Measurements from ENCODE around the gene SLC6A12.

Gene SLC6A12

DNA sequence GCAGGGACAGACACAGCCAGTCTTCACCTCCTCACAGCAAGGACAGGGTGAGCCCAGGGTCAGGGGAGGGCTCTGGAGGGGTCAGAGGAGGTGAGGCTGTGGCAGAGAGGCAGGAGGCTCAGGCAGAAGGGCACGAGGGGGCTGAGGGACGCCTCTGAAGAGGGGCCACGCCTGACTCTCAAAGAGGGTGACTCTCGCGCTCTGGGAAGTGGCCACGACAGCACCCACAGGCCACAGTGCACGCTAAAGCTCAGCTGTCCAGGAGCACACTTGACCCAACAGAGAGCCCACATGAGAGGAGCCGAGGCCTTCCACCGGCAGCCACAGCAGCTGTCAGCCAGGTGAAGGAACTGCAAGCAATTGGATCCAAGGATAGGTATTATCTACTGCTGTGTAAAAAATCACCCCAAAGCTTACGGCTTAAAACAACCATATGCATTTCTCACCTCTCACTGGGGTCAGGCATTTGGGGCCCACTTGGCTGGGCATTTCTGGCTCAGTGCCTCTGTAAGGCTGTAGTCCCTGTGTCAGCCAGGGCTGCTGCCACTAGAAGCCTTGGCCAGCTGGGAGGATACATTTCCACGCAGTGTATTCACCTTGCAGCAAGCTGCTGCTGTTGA is 27.8 kb downstream of the SLC6A12 start:
- no peaks in the 10 kb centered on the region for H3K4me1 Mint-ChIP-seq
- peak overlapping the region in 2 of 3 experiments; percentile 27 to 60 for H3K27ac Mint-ChIP-seq
- H3K4me3 Mint-ChIP-seq = no peak overlapping the region
- TF ChIP-seq, protein P1, sequence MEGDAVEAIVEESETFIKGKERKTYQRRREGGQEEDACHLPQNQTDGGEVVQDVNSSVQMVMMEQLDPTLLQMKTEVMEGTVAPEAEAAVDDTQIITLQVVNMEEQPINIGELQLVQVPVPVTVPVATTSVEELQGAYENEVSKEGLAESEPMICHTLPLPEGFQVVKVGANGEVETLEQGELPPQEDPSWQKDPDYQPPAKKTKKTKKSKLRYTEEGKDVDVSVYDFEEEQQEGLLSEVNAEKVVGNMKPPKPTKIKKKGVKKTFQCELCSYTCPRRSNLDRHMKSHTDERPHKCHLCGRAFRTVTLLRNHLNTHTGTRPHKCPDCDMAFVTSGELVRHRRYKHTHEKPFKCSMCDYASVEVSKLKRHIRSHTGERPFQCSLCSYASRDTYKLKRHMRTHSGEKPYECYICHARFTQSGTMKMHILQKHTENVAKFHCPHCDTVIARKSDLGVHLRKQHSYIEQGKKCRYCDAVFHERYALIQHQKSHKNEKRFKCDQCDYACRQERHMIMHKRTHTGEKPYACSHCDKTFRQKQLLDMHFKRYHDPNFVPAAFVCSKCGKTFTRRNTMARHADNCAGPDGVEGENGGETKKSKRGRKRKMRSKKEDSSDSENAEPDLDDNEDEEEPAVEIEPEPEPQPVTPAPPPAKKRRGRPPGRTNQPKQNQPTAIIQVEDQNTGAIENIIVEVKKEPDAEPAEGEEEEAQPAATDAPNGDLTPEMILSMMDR (IDR thresholded peaks at IDR 0.05; ENCODE audit: unreplicated experiment in 3 of 3) = no peak
- H3K27me3 Mint-ChIP-seq (ENCODE audit: low read depth) = peaks cover 17% of the 10 kb centered on the region
- no peaks in the 10 kb centered on the region for H3K36me3 Mint-ChIP-seq (ENCODE audit: low read depth)
- no peaks in the 10 kb centered on the region for H3K9me3 Mint-ChIP-seq

DNA sequence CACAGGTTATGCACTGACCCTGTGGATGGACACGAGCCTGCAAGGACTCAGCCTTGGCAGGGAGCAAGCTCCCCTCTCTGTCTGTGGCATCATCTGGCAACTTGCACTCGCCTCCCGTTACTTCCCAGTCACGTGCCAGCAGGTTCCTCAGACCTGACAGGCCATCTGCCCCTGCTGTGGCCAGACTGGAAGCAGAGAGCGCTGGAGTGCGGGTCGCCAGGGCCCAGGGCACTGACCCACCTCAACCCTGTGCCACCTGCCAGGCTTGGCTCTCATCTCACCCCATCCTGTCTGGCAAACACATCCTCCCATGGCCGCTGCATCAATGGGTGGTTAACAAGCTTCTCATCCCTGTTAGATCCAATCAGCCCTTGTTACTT is 28.4 kb downstream of the SLC6A12 start:
- Mint-ChIP-seq H3K4me1 (peaks cover under 1% of the 10 kb centered on the region), H3K4me3 (no peak overlapping the region), H3K27ac (peak overlapping the region in 1 of 3 experiments; percentile 60), H3K27me3 (ENCODE audit: low read depth) (peaks cover 18% of the 10 kb centered on the region), H3K36me3 (ENCODE audit: low read depth) (no peaks in the 10 kb centered on the region), H3K9me3 (no peaks in the 10 kb centered on the region)
- TF ChIP-seq, protein P1 (IDR thresholded peaks at IDR 0.05; ENCODE audit: unreplicated experiment in 3 of 3) = no peak

DNA sequence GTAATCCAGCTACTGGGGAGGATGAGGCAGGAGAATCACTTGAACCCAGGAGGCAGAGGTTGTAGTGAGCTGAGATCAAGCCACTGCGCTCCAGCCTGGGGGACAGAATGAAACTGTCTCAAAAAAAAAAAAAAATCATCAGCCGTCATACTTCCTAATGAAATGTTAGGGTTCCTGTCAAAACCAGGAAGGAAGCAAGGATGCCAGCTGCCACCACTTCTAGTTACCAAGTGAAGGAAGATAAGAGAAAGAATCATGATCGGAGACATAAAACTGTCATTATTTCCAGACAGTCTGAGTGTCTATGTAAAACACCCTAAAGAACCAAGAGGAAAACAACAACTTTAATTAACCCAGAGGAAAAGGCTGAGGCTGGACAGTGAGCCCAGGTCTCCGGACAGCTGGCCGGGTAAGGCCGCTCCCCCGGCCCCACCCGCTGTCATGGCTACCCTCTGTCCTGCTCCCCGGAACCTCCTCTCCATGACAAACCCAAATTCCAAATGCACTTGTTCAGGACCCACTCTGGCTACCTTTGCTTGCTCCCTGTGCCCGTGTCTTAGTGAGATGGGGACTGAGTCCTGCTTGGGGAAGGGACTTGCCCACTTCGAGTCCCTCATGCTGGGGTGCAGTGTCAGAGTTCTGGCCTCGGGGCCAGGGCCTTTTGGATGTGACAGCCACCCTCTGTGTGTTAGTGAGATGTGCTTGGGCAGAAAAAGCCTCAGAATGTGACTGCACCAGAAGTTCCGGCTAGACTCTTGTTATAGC is 29.0 kb downstream of the SLC6A12 start:
- H3K4me1 Mint-ChIP-seq = peaks cover 6% of the 10 kb centered on the region
- no peaks in the 10 kb centered on the region for H3K9me3 Mint-ChIP-seq
- peak overlapping the region in 1 of 3 experiments; percentile 4 for H3K4me3 Mint-ChIP-seq
- H3K27me3 Mint-ChIP-seq (ENCODE audit: low read depth) = peaks cover 20% of the 10 kb centered on the region
- no peak overlapping the region for H3K27ac Mint-ChIP-seq
- TF ChIP-seq, protein P1 (IDR thresholded peaks at IDR 0.05; ENCODE audit: unreplicated experiment in 3 of 3) = no peak
- no peaks in the 10 kb centered on the region for H3K36me3 Mint-ChIP-seq (ENCODE audit: low read depth)

DNA sequence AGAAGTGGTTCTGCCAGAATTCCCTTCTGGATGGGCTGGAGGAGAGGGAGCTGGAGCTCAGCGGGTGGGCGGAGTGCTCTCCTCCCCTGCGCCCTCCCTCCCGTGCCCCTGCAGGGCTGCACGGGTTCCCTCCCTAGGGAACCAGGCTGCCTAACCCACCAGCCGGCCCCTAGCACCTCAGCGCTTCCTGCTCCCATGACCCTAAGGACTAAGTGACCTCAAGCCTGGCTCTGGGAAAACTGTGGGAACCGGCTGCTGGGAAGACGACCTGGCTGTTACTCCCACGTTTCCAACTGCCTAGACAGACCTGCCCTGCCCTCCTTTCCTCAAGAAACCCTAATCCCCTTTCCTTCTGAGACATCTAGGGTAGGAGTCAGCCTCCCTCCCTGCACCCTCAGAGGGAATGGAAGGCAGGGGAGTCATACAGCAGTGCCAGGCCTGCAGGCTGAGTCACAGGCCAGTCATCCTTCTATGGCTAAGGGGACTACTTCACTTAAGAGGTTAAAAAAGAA is 31.5 kb downstream of the SLC6A12 start:
- Mint-ChIP-seq H3K36me3 (ENCODE audit: low read depth) (no peaks in the 10 kb centered on the region), H3K4me3 (no peak overlapping the region), H3K27ac (peak overlapping the region in 2 of 3 experiments; percentile 34 to 59), H3K9me3 (no peaks in the 10 kb centered on the region), H3K27me3 (ENCODE audit: low read depth) (peaks cover 23% of the 10 kb centered on the region), H3K4me1 (peaks cover 25% of the 10 kb centered on the region)
- TF ChIP-seq, protein P1 (IDR thresholded peaks at IDR 0.05; ENCODE audit: unreplicated experiment in 3 of 3) = no peak

DNA sequence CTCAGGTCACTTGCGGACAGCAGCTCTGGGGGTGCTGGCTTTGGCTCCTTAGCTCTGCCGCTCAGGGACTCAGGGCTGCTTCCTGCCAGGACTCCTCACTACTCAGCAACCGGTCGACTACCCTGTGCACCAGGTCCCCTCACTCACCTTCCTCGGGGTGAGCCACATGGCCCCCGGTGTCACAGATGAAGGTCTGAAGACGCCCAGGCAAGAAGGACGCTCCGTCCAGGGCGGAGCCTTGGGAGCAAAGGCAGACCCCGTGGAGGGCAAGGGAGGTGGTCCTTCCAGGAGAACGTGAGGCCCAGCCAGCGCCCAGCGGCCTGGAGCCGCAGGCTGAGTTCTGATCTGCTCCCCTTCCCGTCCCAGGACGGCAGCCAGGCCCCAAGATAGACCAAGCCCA is 32.0 kb downstream of the SLC6A12 start:
- H3K27ac Mint-ChIP-seq = no peak overlapping the region
- peaks cover 23% of the 10 kb centered on the region for H3K27me3 Mint-ChIP-seq (ENCODE audit: low read depth)
- TF ChIP-seq, protein P1 (IDR thresholded peaks at IDR 0.05; ENCODE audit: unreplicated experiment in 3 of 3) = no peak
- H3K9me3 Mint-ChIP-seq = no peaks in the 10 kb centered on the region
- H3K36me3 Mint-ChIP-seq (ENCODE audit: low read depth) = no peaks in the 10 kb centered on the region
- peaks cover 26% of the 10 kb centered on the region for H3K4me1 Mint-ChIP-seq
- H3K4me3 Mint-ChIP-seq = no peak overlapping the region
